Neural progenitor cell (in vitro differentiated cells): ENCODE results near the gene RMND5A.

Experiments used
- CTCF ChIP-seq: fragments of 200-600 bp; sonication (generic); IDR thresholded peaks from 2 replicates; pipeline ENCODE4 v1.5.1; 2017; ENCODE audit warnings: antibody characterized with exemption, mild to moderate bottlenecking
- EZH2 ChIP-seq: fragments of 200-600 bp; sonication (generic); IDR thresholded peaks from 2 replicates; pipeline ENCODE4 v1.6.1; 2017; ENCODE audit warnings: antibody characterized with exemption, mild to moderate bottlenecking, moderate library complexity

- TF ChIP-seq CTCF (no peak), EZH2 (no peak)
Measured at GRCh38 chr2:86753606-86754005, 33.5 kb downstream of the RMND5A start.
